CD4-positive, alpha-beta T cell treated with Interleukin-1 beta for 1 hour (primary cell): ENCODE results near the gene EPHB1.

ENCODE experiments used
- DNase-seq, 2 donors: peaks; one replicate each; pipeline ENCODE4 v3.0.0-alpha.2; 2020 to 2022

EPHB1 gene

DNA sequence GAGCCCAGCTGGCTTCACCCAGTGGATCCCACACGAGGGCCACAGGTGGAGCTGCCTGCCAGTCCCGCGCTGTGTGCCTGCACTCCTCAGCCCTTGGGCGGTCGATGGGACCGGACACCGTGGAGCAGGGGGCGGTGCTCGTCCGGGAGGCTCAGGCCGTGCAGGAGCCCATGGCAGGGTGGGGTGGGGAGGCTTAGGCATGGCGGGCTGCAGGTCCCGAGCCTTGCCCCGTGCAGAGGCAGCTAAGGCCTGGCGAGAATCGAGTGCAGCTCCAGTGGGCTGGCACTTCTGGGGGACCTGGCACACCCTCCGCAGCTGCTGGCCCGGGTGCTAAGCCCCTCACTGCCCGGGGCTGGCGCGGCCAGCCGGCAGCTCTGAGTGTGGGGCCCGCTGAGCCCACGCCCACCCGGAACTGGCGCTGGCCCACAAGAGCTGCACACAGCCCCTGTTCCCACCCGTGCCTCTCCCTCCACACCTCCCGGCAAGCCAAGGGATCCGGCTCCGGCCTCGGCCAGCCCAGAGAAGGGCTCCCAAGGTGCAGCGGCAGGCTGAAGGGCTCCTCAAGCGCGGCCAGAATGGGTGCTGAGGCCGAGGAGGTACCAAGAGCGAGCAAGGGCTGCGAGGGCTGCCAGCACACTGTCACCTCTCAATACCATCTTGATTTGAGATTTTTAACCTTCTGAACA, 121.4 kb downstream of the EPHB1 start:
- DNase-seq = no peak

GRCh38 chr3:134917631-134918030, 122.6 kb downstream of the EPHB1 start:
- DNase-seq = no peak

- DNase-seq = no peak
These were observed 123.4 kb downstream of the EPHB1 start for GRCh38 chr3:134918441-134918840.

DNA sequence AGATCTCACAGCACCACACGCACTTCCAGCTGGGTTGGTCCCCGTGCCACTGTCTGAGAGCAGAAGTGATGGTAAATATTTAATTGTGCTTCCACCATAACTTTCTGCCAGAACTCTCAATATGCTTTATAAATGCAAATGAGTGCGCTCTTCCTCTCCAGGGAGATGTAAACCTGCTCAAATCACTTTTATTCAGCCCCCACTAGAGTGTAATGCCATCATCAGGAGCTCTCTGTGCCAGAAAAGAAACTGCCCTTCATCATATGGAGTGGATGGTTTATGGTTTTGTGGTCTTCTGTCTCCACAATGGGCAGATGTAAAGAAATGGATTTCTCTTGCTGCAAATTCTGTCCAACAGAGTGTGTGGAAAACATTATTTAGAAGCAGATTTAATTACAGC, 127.0 kb downstream of the EPHB1 start:
- DNase-seq = no peak

- no peak for DNase-seq
These were observed 127.8 kb downstream of the EPHB1 start for GRCh38 chr3:134922866-134923265.

GRCh38 chr3:134923286-134923685, 128.2 kb downstream of the EPHB1 start:
- no peak for DNase-seq

GRCh38 chr3:134927599-134927998, 132.5 kb downstream of the EPHB1 start:
- no peak for DNase-seq

- DNase-seq = no peak
These were observed 133.3 kb downstream of the EPHB1 start for GRCh38 chr3:134928392-134928791.

- no peak for DNase-seq
These were observed 133.8 kb downstream of the EPHB1 start for GRCh38 chr3:134928819-134929218.

- no peak for DNase-seq
These were observed 134.9 kb downstream of the EPHB1 start for GRCh38 chr3:134929976-134930375.

- no peak for DNase-seq
These were observed 136.2 kb downstream of the EPHB1 start for GRCh38 chr3:134931045-134931785.

DNA sequence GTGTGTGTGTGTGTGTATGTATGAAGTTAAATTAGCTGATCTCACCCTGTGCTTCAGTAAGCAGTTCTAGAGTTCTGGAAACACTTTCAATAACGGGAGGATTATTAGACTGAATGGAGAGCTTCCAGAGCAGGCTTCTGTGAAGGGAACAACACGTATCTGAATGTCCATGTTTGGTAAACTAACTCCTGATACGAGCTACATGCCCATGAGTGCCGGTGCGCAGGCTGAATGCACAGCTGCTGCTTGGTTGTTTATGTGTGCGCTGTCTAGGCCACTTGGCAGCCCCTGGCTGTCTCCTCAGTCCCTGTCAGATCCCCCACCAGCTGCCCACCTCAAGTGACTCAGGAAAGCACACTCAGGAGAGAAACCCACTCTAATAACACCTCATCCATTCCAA, 137.0 kb downstream of the EPHB1 start:
- no peak for DNase-seq

DNA sequence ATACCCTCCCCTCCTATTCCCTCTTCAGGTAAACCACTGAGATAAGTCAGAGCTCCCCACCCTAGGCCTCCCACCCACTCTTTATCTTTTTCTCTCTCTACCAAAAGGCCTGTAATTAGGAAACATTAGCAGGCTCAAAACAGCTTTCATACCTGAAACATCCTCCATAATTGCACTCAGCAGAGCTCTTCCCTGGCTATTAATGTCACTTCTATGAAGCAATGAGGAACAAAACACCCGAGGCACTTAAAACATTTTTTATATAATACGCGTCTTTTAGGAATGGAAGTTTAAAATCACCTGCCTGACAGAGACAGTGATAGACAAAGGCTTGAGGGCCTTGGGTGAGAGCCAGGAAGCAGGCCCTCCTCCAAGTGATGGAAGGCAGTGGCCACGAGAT, 138.9 kb downstream of the EPHB1 start:
- DNase-seq = no peak

DNA sequence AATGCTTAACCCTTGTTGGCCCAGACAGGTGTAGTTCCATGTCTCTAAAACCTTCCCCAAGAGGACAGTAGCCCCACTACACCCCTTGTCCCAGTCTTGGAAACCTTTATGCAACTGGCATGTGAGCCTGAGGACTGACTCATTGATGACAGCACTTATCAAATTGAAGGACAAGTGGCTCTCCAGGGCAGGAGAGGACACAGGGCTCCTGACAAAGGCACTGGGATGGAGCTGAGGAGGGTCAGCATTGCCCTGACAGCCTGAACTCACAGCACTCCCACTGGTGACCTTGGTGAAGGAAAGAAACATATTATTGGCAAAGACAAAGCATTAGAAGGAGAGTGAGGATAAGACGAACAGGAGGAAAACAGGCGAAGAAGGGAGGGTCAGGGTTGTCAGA, 139.9 kb downstream of the EPHB1 start:
- no peak for DNase-seq

DNA sequence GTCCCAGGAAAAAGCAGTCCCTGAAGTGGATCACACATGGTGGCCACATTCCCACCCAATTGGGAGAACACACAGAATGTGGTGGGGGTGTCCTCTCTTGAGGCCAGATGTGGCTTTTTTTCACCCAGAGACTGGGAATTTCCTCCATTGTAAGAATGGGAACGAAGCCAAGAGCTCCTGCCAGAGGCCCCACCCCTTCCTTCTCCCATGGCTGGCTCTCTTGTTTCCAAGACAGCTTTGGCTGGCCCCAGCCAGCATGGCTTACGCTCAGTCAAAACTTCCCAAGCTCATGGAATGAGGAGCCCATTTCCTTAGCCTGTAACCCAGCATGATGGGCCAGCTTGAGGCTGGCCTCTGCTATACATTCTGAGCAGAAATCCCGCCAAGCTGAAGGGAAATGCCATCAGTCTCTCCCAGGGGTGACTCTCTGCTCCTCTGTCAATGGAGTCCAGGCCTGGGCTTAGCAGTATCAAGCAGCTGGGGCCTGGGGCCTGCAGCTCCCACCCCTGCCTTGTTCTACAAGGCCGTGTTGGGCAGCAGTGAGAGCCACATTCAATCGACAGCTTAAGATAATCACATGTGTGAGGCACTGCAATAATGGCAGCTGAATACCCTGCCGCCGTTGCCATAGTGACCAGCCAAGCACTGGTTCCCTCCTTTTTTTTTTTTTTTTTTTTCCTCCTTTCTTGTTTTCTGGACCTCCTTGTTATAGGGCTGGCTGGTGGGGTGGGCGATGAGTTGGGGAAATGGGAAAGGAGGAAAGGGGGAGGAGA, 142.4 kb downstream of the EPHB1 start:
- DNase-seq = no peak

DNA sequence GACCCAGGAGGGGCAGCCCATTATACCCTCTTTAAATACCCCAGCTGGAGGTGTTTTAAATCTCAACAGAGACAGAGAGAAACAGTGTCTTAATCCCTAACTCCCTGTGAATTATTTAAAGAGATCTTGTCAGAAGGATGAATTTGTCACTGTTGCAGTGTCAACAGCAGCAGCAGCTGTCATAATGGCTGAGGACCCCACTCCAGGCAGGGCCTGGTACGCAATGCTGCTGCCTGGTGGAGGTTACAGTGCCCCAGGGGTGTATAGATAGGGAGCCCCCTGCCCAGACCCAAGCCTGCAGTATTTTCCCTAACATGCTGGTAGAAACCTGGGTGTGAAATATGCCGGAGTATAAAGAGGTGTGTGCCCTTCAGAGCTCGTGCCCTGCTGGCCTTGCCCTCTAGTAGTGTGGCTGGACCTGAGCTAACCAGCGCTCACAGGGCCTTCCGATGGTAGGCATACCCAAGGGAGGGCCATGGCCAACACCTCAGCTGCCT, 143.0 kb downstream of the EPHB1 start:
- DNase-seq = no peak

- no peak for DNase-seq
These were observed 144.9 kb downstream of the EPHB1 start for GRCh38 chr3:134939978-134940377.

- DNase-seq = no peak
These were observed 146.8 kb downstream of the EPHB1 start for GRCh38 chr3:134941820-134942219.

- no peak for DNase-seq
These were observed 149.4 kb downstream of the EPHB1 start for GRCh38 chr3:134944429-134944828.

DNA sequence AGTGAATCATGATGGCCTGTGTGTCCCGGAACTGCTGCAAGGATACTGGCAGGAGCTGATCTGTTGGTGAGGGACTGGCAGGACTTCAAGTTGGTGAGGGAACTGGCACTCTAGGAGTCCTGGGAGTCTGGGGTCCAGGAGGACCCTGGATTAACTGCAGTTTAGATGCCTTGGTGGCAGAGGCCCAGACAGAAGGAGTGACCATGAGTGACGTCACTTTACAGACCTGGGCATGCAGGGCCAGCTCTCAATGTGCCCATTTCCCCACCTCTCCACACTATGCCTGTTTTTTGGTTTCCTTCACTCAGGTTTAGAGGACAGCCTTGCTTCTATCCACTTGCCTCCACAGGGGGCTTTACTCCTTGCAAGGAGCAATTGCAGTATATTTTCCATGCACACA, 154.1 kb downstream of the EPHB1 start:
- DNase-seq = no peak

- no peak for DNase-seq
These were observed 157.3 kb downstream of the EPHB1 start for GRCh38 chr3:134952371-134952770.

DNA sequence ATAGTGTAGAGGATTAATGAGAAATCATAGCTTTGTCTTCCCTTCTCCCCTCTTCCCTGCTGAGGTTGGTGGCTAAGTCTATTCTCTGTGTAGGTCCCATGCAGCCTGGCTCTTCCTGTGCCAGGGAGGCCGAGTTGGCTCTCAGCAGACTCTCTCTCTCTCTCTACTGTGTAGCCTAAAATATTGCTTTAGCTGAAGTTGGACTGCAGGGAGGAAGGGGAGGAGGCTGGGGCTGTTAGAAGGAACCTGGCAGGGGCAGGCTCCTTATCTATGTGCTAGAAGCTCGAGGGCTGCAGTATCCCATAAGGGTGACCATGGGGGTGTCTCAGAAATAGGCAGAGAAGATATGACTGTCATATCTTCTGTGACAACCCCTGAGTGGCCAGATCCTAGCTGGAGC, 160.8 kb downstream of the EPHB1 start:
- no peak for DNase-seq

GRCh38 chr3:134956395-134956794, 161.3 kb downstream of the EPHB1 start:
- no peak for DNase-seq

GRCh38 chr3:134956844-134957243, 161.8 kb downstream of the EPHB1 start:
- DNase-seq = no peak
